SH-SY5Y (cell line): ENCODE data around the gene MEGF9.

Source experiments
- GATA2 ChIP-seq: IDR thresholded peaks from 2 replicates; pipeline ENCODE4 v1.6.1; 2011; ENCODE audit warnings: mild to moderate bottlenecking, low read depth, low read length
- GATA3 ChIP-seq: IDR thresholded peaks from 2 replicates; pipeline ENCODE4 v1.6.1; 2011; ENCODE audit warnings: low read depth, mild to moderate bottlenecking, low read length, moderate library complexity

DNA sequence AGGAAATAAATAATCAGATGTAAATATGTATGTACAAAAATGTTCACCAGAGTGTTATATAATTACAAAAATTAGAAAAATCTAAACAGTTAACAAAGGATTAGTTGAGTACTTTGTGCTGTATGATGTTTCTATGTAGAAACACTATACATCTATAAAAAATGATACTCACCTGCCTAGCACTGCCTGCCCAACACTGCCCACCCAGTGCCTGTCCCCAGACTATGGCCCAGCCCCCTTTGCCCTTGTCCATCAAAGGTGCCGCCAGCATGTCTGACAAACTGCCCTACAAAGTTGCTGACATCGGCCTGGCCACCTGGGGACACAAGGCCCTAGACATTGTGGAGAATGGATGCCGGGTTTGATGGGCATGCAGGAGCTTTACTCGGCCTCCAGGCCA is 6.1 kb upstream of the MEGF9 start:
- TF ChIP-seq GATA2 (no peak), GATA3 (no peak)
